ENCODE measurements around the gene TBC1D22A.

TBC1D22A gene

GRCh38 chr22:47090591-47091245 is 328.3 kb downstream of the TBC1D22A start:
- DNase-seq (ENCODE audit: low read depth in 1 of 2, low spot score in 1 of 2): no peak

GRCh38 chr22:47091246-47091651 is 328.8 kb downstream of the TBC1D22A start:
- no peak for DNase-seq (ENCODE audit: low read depth in 1 of 2, low spot score in 1 of 2)

GRCh38 chr22:47091921-47092700 is 329.7 kb downstream of the TBC1D22A start:
- DNase-seq (ENCODE audit: low read depth in 1 of 2, low spot score in 1 of 2): no peak

GRCh38 chr22:47092896-47093311 is 330.5 kb downstream of the TBC1D22A start:
- no peak for DNase-seq (ENCODE audit: low read depth in 1 of 2, low spot score in 1 of 2)

- no peak for DNase-seq (ENCODE audit: low read depth in 1 of 2, low spot score in 1 of 2)
Observed at GRCh38 chr22:47093720-47094119, 331.3 kb downstream of the TBC1D22A start.

- no peak for DNase-seq (ENCODE audit: low read depth in 1 of 2, low spot score in 1 of 2)
Observed at GRCh38 chr22:47094861-47095330, 332.4 kb downstream of the TBC1D22A start.

- DNase-seq (ENCODE audit: low read depth in 1 of 2, low spot score in 1 of 2): no peak
Observed at GRCh38 chr22:47095395-47096122, 333.1 kb downstream of the TBC1D22A start.

GRCh38 chr22:47098121-47098520 is 335.7 kb downstream of the TBC1D22A start:
- no peak for DNase-seq (ENCODE audit: low read depth in 1 of 2, low spot score in 1 of 2)

- DNase-seq (ENCODE audit: low read depth in 1 of 2, low spot score in 1 of 2): no peak
Observed at GRCh38 chr22:47098554-47098953, 336.1 kb downstream of the TBC1D22A start.

- no peak for DNase-seq (ENCODE audit: low read depth in 1 of 2, low spot score in 1 of 2)
Observed at GRCh38 chr22:47100019-47100418, 337.6 kb downstream of the TBC1D22A start.

- no peak for DNase-seq (ENCODE audit: low read depth in 1 of 2, low spot score in 1 of 2)
Observed at GRCh38 chr22:47100646-47101200, 338.3 kb downstream of the TBC1D22A start.

- no peak for DNase-seq (ENCODE audit: low read depth in 1 of 2, low spot score in 1 of 2)
Observed at GRCh38 chr22:47101321-47101885, 339.0 kb downstream of the TBC1D22A start.

- DNase-seq (ENCODE audit: low read depth in 1 of 2, low spot score in 1 of 2): no peak
Observed at GRCh38 chr22:47102081-47102480, 339.6 kb downstream of the TBC1D22A start.

GRCh38 chr22:47102648-47103047 is 340.2 kb downstream of the TBC1D22A start:
- DNase-seq (ENCODE audit: low read depth in 1 of 2, low spot score in 1 of 2): no peak

- no peak for DNase-seq (ENCODE audit: low read depth in 1 of 2, low spot score in 1 of 2)
Observed at GRCh38 chr22:47105085-47105484, 342.6 kb downstream of the TBC1D22A start.

- no peak for DNase-seq (ENCODE audit: low read depth in 1 of 2, low spot score in 1 of 2)
Observed at GRCh38 chr22:47106806-47107205, 344.4 kb downstream of the TBC1D22A start.

GRCh38 chr22:47107431-47107830 is 345.0 kb downstream of the TBC1D22A start:
- no peak for DNase-seq (ENCODE audit: low read depth in 1 of 2, low spot score in 1 of 2)

- DNase-seq (ENCODE audit: low read depth in 1 of 2, low spot score in 1 of 2): no peak
Observed at GRCh38 chr22:47110817-47111443, 348.5 kb downstream of the TBC1D22A start.

- DNase-seq (ENCODE audit: low read depth in 1 of 2, low spot score in 1 of 2): no peak
Observed at GRCh38 chr22:47111626-47112581, 349.5 kb downstream of the TBC1D22A start.

- no peak for DNase-seq (ENCODE audit: low read depth in 1 of 2, low spot score in 1 of 2)
Observed at GRCh38 chr22:47112582-47112965, 350.1 kb downstream of the TBC1D22A start.
